WERI-Rb-1 (cell line): ENCODE measurements around the gene FAM210B.

Experiments used
- DNase-seq: peaks from one replicate; pipeline ENCODE4 v3.0.0-alpha.2; 2020
- H3K27ac ChIP-seq: fragments of 250-450 bp; sonication (Bioruptor Pico); 2 replicates; pipeline ENCODE4 v1.5.1; 2020; ENCODE audit warnings: mild to moderate bottlenecking, moderate library complexity
- H3K27me3 ChIP-seq: fragments of 250-450 bp; sonication (Bioruptor Pico); 2 replicates; pipeline ENCODE4 v1.5.1; 2021; ENCODE audit warnings: mild to moderate bottlenecking, low read depth, moderate library complexity; ENCODE audit not compliant: insufficient read depth, severe bottlenecking
- H3K36me3 ChIP-seq: fragments of 250-450 bp; sonication (Bioruptor Pico); 2 replicates; pipeline ENCODE4 v1.5.1; 2020; ENCODE audit warnings: mild to moderate bottlenecking, moderate library complexity
- H3K4me3 ChIP-seq: 2 replicates; pipeline ENCODE4 v1.5.1; 2011; ENCODE audit warnings: low read depth, mild to moderate bottlenecking, control low read depth, low read length
- H3K9me3 ChIP-seq: fragments of 250-450 bp; sonication (Bioruptor Pico); 2 replicates; pipeline ENCODE4 v1.5.1; 2021; ENCODE audit warnings: mild to moderate bottlenecking, moderate library complexity; ENCODE audit not compliant: severe bottlenecking
- TF ChIP-seq, protein P1 (sequence below): IDR thresholded peaks from 2 replicates; pipeline ENCODE4 v1.5.1; 2011; ENCODE audit warnings: low read depth, mild to moderate bottlenecking, control low read depth, inconsistent platforms, low read length

Gene FAM210B

DNA sequence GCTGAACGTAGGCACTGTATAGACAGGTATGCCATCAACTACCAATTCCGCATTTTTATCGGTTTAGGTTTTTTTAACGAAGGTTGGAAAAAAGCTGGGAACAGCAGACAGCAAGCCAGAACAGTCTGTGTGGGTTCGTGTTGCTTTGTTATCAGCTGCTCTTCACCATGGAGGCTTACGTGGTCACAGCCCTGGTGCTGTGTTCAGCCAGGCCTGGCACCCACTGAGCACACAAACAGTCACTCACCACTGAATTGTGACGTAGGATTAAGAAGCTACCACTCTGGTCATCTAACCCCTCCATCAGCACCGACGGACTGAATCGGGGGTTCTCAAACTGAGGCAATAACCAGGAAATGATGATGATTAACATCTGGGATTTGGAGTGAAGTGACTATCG lies 13.2 kb downstream of the FAM210B start:
- TF ChIP-seq, protein P1, sequence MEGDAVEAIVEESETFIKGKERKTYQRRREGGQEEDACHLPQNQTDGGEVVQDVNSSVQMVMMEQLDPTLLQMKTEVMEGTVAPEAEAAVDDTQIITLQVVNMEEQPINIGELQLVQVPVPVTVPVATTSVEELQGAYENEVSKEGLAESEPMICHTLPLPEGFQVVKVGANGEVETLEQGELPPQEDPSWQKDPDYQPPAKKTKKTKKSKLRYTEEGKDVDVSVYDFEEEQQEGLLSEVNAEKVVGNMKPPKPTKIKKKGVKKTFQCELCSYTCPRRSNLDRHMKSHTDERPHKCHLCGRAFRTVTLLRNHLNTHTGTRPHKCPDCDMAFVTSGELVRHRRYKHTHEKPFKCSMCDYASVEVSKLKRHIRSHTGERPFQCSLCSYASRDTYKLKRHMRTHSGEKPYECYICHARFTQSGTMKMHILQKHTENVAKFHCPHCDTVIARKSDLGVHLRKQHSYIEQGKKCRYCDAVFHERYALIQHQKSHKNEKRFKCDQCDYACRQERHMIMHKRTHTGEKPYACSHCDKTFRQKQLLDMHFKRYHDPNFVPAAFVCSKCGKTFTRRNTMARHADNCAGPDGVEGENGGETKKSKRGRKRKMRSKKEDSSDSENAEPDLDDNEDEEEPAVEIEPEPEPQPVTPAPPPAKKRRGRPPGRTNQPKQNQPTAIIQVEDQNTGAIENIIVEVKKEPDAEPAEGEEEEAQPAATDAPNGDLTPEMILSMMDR = no peak
- no peak for DNase-seq
- H3K4me3 ChIP-seq = no peak overlapping the region
- no peaks in the 10 kb centered on the region for H3K27me3 ChIP-seq
- peaks cover 79% of the 10 kb centered on the region for H3K36me3 ChIP-seq
- H3K9me3 ChIP-seq = no peaks in the 10 kb centered on the region
- no peak overlapping the region for H3K27ac ChIP-seq

DNA sequence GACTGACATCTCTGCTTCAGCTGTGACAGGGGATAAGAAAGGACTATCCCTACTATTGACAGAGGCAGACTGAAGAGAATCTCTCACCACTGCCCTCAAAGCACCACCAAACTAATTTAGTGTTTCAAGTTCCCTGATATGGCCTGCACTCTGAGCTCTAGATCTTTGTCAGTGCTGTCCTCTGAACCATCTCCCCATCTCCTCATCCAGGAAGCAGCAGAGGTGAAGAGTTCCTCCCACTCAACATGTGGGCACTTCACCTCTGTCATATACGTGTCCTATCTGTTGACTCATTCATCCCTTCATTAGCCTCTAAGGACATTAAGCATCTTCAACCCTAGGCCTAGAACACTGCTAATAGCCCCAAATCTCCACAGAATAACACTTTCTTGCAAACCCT lies 14.1 kb downstream of the FAM210B start:
- Histone ChIP-seq H3K27ac (no peak overlapping the region), H3K27me3 (no peaks in the 10 kb centered on the region), H3K36me3 (peaks cover 87% of the 10 kb centered on the region), H3K4me3 (no peak overlapping the region), H3K9me3 (no peaks in the 10 kb centered on the region)
- TF ChIP-seq, protein P1 = no peak
- DNase-seq = no peak

- Histone ChIP-seq H3K9me3 (no peaks in the 10 kb centered on the region), H3K36me3 (peaks cover 95% of the 10 kb centered on the region), H3K27me3 (no peaks in the 10 kb centered on the region), H3K4me3 (no peak overlapping the region), H3K27ac (no peak overlapping the region)
- TF ChIP-seq, protein P1 = no peak
- no peak for DNase-seq
These were observed 15.2 kb downstream of the FAM210B start for GRCh38 chr20:56373942-56374341.

DNA sequence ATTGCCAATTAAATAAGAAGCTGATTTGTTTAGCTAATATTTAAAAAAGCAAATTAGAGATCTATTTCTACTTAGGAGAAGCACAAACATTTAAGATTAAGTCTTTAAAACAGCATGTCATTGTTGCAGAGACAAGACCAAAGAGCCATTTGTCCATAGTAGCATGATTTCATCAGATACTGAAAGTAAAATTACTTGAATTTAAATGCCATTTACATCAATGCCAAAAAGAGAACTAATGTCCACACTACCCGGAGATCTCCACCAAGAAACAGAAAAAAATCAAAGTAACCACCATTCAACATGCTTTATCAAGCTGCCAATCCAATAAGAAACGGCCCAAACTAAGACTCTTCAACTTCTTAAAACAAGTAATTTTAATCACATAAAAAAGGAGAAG lies 17.6 kb downstream of the FAM210B start:
- no peak overlapping the region for H3K27ac ChIP-seq
- TF ChIP-seq, protein P1 = no peak
- no peaks in the 10 kb centered on the region for H3K9me3 ChIP-seq

GRCh38 chr20:56378386-56378785 lies 19.6 kb downstream of the FAM210B start:
- TF ChIP-seq, protein P1 = no peak

More for the DNA sequence above, 17.6 kb downstream of the FAM210B start:
- no peak overlapping the region for H3K4me3 ChIP-seq
- no peaks in the 10 kb centered on the region for H3K27me3 ChIP-seq
- H3K36me3 ChIP-seq = peaks cover 87% of the 10 kb centered on the region
- no peak for DNase-seq

DNA sequence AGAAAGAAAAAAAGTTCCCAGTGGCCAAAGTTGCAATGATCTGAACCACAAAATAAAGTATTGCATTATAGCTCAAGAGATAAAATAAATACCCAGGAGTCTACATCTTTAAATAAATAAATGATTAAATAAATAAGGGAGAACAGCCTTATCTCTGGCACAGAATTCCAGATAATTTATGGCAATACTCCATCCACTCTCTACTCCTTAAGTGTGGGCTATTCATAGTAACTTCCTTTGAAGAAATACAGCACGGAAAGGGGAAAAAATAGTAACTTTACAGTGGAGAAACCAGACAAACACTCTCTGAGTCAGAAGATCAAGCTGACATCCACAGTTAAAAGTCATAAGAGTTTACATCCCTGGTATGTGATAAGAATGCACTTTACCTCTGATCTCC lies 21.6 kb downstream of the FAM210B start:
- H3K4me3 ChIP-seq = no peak overlapping the region
- H3K27me3 ChIP-seq = no peaks in the 10 kb centered on the region
- DNase-seq = no peak
- peaks cover 89% of the 10 kb centered on the region for H3K36me3 ChIP-seq
- no peak overlapping the region for H3K27ac ChIP-seq
- no peaks in the 10 kb centered on the region for H3K9me3 ChIP-seq
- TF ChIP-seq, protein P1 = no peak

More at GRCh38 chr20:56378386-56378785, 19.6 kb downstream of the FAM210B start:
- Histone ChIP-seq H3K36me3 (peaks cover 89% of the 10 kb centered on the region), H3K4me3 (no peak overlapping the region), H3K27ac (no peak overlapping the region), H3K9me3 (no peaks in the 10 kb centered on the region), H3K27me3 (no peaks in the 10 kb centered on the region)
- DNase-seq = no peak
